Stimulated activated CD4-positive, alpha-beta T cell treated with anti-CD3 and anti-CD28 coated beads, Interleukin-4, amount 100 ng/mL, for 24 hours (primary cell): ENCODE data around the gene STRIT1.
"Not testable (repeated sequence)": the region's sequence is repeated elsewhere in the genome, so short reads cannot be mapped to it uniquely, and the experiment has no call there.

ENCODE experiments used
- DNase-seq: peaks from one replicate; pipeline ENCODE4 v3.0.0-alpha.2; 2020

The STRIT1 gene

DNA sequence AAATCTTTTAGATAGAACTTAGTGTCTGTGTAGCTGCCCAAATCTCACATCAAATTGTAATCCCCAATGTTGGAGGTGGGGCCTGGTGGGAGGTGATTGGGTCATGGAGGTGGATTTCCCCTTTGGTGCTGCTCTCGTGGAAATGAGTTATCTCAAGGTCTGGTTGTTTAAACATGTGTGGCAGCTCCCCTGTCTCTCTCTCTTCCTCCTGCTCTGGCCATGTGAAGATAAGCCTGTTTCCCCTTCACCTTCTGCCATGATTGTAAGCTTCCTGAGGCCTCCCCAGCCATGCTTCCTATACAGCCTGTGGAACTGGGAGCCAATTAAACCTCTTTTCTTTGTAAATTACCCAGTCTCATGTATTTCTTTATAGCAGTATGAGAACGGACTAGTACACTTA, 30.6 kb downstream of the STRIT1 start:
- not testable (repeated sequence) for DNase-seq

- DNase-seq, result no peak
Observed at GRCh38 chr3:155262295-155262694, 31.2 kb downstream of the STRIT1 start.

GRCh38 chr3:155254445-155254844, 39.0 kb downstream of the STRIT1 start:
- DNase-seq, result no peak

DNA sequence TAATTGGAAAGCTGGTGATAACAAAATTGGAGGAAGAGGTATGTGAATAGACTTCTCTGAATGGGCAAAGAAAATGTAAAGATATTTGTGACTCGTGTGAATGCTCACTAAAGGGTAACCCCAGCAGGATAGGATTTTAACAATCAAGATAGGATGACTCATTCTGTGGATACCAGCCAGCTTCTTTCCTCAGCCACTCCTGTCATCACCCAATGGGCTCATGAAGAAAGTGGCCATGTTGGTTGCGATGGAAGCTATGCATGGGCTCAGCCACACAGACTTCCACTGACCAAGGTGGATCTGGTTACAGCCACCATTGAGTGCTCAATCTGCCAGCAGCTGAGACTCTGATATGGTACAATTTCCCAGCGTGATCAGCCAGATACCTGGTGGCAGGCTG, 40.9 kb downstream of the STRIT1 start:
- DNase-seq, result no peak

- no peak for DNase-seq
Observed at GRCh38 chr3:155252021-155252420, 41.5 kb downstream of the STRIT1 start.

GRCh38 chr3:155248531-155249187, 44.8 kb downstream of the STRIT1 start:
- no peak for DNase-seq

GRCh38 chr3:155244699-155245098, 48.8 kb downstream of the STRIT1 start:
- no peak for DNase-seq

DNA sequence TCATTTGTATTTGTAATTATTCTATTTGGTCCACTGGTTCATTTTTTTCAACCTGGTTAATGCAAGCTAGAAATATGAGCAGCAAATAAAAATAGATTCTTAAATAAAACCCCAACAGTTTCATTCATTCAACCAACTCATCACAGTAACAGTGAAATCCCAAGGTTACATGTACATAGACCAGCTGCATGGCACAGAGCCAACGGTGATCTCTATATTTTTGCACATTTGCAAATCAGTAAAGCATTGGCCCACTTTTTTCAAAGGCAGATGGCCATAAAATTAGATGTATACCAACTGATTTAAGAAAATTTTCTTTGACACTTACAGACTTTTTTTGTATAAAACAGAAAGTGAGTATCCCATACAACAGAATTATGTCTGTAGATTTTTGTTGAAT, 49.3 kb downstream of the STRIT1 start:
- DNase-seq, result no peak

DNA sequence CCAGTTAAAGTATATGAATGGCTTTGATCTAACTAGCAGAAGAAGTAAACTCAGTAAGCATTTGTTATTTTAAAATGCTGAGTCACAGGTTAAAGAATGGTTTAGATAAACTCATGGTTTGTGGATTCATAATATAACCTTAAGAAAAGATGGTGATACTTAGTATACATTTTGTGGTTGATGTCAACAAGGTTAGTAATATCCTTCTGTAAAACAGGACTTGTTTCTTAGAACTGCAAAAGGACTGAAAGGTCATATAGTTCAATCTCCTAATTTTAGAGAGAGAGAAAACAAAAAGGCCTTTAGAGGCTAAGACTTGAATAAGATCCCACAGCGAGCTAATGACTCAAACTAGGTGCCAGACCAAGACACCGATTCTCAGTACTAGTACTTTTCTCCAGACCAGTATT, 50.0 kb downstream of the STRIT1 start:
- no peak for DNase-seq

- DNase-seq, result no peak
Observed at GRCh38 chr3:155242342-155242741, 51.1 kb downstream of the STRIT1 start.

DNA sequence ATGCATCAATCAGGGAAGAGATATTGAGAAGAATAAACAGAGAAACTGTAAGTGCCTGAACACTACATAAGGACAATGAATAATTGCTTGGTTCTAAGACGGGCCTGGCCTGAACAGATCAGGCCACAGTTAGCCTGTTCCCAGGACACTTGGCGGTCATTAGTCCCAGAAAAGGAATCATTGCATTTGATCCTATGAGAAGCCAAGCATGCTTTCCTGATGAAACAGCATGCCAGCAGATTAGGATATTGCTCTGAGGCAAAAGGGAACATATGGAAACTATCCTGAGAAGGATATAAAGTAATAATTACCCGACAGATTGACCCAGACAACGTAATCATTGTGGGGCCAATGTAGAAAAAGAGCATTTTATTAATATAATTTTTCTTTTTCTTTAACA, 51.9 kb downstream of the STRIT1 start:
- DNase-seq, result no peak
